ENCODE measurements around the gene CACNB3. TPM values are rescaled to one million over a fixed set of nuclear protein-coding genes. Genes with fewer than 3 reads are reported as not detected.

CACNB3 gene
- total RNA-seq, 1 donor from 2014 or later: 25.0 TPM

DNA sequence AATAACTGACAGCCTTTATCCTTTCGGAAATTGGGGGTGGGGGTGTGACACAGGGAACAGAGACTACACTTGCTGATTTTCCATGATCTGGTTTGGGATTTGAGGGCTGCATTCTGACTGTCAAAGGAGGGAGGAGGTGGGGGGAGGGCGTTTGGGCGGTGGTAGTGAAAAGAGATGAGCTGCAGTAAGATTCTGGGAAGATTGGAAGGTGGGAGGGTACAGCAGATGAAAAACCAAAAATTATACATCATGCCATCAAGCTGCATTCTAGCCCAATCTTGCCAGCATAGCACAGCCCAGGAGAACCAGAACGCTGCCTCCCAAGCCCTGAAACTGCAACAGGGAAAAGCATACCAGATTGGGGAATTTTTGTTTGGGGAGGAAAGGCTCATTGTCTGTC lies 45.0 kb downstream of the CACNB3 start:
- peak overlapping the region; percentile 79 for H3K4me3 ChIP-seq
- Mint-ChIP-seq H3K36me3 (peaks cover 16% of the 10 kb centered on the region), H3K4me3 (peak overlapping the region; percentile 97), H3K27me3 (ENCODE audit: insufficient read depth, low read depth) (peaks cover 10% of the 10 kb centered on the region), H3K4me1 (peaks cover 45% of the 10 kb centered on the region), H3K9me3 (peaks cover 2% of the 10 kb centered on the region), H3K27ac (peak overlapping the region; percentile 21)
- H3K4me2 ChIP-seq: peak overlapping the region; percentile 93
- peaks cover 24% of the 10 kb centered on the region for H4K20me1 ChIP-seq (ENCODE audit: low read depth)
- no peaks in the 10 kb centered on the region for H3K36me3 ChIP-seq
- no peak for DNase-seq (ENCODE audit: low spot score)
- no peak overlapping the region for H3K27ac ChIP-seq
- peaks cover 36% of the 10 kb centered on the region for H3K79me2 ChIP-seq (ENCODE audit: low read depth)
- no peak overlapping the region for H2AFZ ChIP-seq (replicated peaks)
- TF ChIP-seq, protein P1, sequence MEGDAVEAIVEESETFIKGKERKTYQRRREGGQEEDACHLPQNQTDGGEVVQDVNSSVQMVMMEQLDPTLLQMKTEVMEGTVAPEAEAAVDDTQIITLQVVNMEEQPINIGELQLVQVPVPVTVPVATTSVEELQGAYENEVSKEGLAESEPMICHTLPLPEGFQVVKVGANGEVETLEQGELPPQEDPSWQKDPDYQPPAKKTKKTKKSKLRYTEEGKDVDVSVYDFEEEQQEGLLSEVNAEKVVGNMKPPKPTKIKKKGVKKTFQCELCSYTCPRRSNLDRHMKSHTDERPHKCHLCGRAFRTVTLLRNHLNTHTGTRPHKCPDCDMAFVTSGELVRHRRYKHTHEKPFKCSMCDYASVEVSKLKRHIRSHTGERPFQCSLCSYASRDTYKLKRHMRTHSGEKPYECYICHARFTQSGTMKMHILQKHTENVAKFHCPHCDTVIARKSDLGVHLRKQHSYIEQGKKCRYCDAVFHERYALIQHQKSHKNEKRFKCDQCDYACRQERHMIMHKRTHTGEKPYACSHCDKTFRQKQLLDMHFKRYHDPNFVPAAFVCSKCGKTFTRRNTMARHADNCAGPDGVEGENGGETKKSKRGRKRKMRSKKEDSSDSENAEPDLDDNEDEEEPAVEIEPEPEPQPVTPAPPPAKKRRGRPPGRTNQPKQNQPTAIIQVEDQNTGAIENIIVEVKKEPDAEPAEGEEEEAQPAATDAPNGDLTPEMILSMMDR (IDR thresholded peaks at IDR 0.05): no peak
- TF ChIP-seq EZH2 (IDR thresholded peaks at IDR 0.05) (no peak), EZH2phosphoT487 (IDR thresholded peaks at IDR 0.05) (no peak)
- H3K27me3 ChIP-seq: no peaks in the 10 kb centered on the region
- H3K9me3 ChIP-seq (ENCODE audit: low read depth): no peaks in the 10 kb centered on the region
- peaks cover 12% of the 10 kb centered on the region for H3F3A ChIP-seq (ENCODE audit: low read depth)
- H3K9ac ChIP-seq: no peak overlapping the region
- H3K4me1 ChIP-seq: peaks cover 33% of the 10 kb centered on the region

DNA sequence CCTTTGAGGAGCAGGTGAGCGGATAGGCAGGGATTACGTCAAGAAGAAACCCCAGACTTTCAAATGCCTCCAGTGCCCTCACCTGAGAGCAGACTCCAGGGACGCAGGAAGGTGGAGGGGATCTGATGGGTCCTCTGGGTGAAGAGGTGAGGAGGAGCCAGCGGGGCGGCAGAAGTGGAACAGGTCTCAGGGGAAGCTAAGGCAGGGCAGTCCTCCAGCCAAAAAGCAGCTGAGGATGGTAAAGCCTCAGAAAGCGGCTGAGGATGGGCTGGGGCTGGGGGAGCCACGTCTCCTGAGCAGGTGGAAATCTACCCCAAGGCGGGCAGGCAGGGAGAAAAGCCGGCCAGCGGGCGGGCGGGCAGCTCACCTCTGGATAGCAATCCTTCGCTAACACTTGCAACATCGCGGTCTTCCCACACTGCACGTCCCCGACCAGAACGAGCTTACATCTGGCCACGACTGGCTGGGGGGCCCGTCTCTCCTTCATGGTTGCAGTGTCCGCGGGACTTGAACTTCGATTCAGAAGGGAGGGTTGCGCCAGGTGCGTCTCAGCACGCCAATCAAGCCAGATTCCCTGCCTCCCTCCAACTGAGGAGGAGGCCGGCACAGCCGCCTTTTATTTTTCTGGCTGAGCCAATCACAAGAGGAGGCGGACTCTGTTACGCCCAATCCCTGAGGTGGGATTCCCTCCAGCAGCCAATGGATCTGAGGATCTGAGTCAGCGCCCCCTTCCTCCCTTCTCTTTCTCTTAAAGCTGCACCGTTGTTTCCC lies 47.2 kb downstream of the CACNB3 start, which contains the start of gene RND1:
Gene RND1 (minus strand): TSS at position 590 of the 771 bp plus-strand sequence. CDS start 103 bp downstream, at position 487.
- H3K9me3 Mint-ChIP-seq: peaks cover 2% of the 10 kb centered on the region
- peak within 1 kb of the TSS; percentile 93 for H3K4me2 ChIP-seq
- DNase-seq (ENCODE audit: low spot score): peak; percentile 96
- no peaks in the 10 kb centered on the region for H3K36me3 ChIP-seq
- peak within 1 kb of the TSS; percentile 97 for H3K4me3 Mint-ChIP-seq
- peaks cover 12% of the 10 kb centered on the region for H3F3A ChIP-seq (ENCODE audit: low read depth)
- H3K27me3 Mint-ChIP-seq (ENCODE audit: insufficient read depth, low read depth): peaks cover 7% of the 10 kb centered on the region
- peaks cover 15% of the 10 kb centered on the region for H3K36me3 Mint-ChIP-seq
- H4K20me1 ChIP-seq (ENCODE audit: low read depth): peaks cover 24% of the 10 kb centered on the region
- peaks cover 45% of the 10 kb centered on the region for H3K4me1 Mint-ChIP-seq
- TF ChIP-seq EZH2phosphoT487 (IDR thresholded peaks at IDR 0.05): no peak
- TF ChIP-seq, protein P1 (IDR thresholded peaks at IDR 0.05): peak; percentile 32
- peak within 1 kb of the TSS; percentile 70 for H3K27ac Mint-ChIP-seq
- H3K4me3 ChIP-seq: peak within 1 kb of the TSS; percentile 79
- no peak within 1 kb of the TSS for H2AFZ ChIP-seq (replicated peaks)
- peaks cover 36% of the 10 kb centered on the region for H3K79me2 ChIP-seq (ENCODE audit: low read depth)
- peaks cover 33% of the 10 kb centered on the region for H3K4me1 ChIP-seq
- no peaks in the 10 kb centered on the region for H3K9me3 ChIP-seq (ENCODE audit: low read depth)
- H3K27me3 ChIP-seq: no peaks in the 10 kb centered on the region
- H3K27ac ChIP-seq: no peak within 1 kb of the TSS
- H3K9ac ChIP-seq: peak within 1 kb of the TSS; percentile 48

DNA sequence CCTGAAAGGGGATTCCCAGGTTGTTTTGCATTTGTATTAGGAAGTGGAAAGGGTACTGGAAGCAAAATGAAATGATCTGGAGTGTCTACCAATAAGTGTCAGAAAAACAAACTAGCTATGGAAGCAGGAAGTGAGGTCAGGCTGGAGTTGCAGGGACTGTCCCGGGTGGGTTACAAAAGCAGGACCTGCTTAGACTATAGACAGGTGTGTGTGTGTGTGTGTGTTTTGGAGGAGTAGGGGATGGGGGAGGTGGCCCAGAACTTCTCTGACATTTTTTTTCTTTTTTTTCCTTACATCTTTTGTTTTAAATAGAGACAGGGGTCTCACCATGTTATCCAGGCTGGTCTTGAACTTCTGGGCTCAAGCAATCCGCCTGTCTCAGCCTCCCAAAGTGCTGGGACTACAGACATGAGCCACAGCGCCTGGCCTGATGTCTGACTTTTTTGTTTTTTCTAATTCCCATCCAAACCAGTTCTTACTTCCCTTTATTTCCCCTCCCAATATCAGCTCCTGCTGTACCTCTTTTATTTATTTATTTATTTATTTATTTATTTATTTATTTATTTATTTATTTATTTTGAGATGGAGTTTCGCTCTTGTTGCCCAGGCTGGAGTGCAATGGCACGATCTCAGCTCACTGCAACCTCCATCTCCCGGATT lies 47.9 kb downstream of the CACNB3 start:
- no peak overlapping the region for H2AFZ ChIP-seq (replicated peaks)
- H3K27ac ChIP-seq: no peak overlapping the region

More for the DNA sequence above, 47.9 kb downstream of the CACNB3 start:
- no peak for DNase-seq (ENCODE audit: low spot score)
- peaks cover 24% of the 10 kb centered on the region for H4K20me1 ChIP-seq (ENCODE audit: low read depth)
- peak overlapping the region; percentile 18 for H3K27ac Mint-ChIP-seq
- no peaks in the 10 kb centered on the region for H3K9me3 ChIP-seq (ENCODE audit: low read depth)
- TF ChIP-seq EZH2 (IDR thresholded peaks at IDR 0.05) (no peak), EZH2phosphoT487 (IDR thresholded peaks at IDR 0.05) (no peak)
- TF ChIP-seq, protein P1 (IDR thresholded peaks at IDR 0.05): no peak
- peaks cover 9% of the 10 kb centered on the region for H3K36me3 Mint-ChIP-seq
- H3K4me2 ChIP-seq: peak overlapping the region; percentile 74
- H3K27me3 ChIP-seq: no peaks in the 10 kb centered on the region
- peaks cover 33% of the 10 kb centered on the region for H3K4me1 ChIP-seq
- H3K9me3 Mint-ChIP-seq: peaks cover 2% of the 10 kb centered on the region
- peak overlapping the region; percentile 97 for H3K4me3 Mint-ChIP-seq
- H3K27me3 Mint-ChIP-seq (ENCODE audit: insufficient read depth, low read depth): peaks cover 7% of the 10 kb centered on the region
- peak overlapping the region; percentile 79 for H3K4me3 ChIP-seq
- H3F3A ChIP-seq (ENCODE audit: low read depth): peaks cover 12% of the 10 kb centered on the region
- no peak overlapping the region for H3K9ac ChIP-seq
- H3K4me1 Mint-ChIP-seq: peaks cover 45% of the 10 kb centered on the region
- H3K36me3 ChIP-seq: no peaks in the 10 kb centered on the region
- H3K79me2 ChIP-seq (ENCODE audit: low read depth): peaks cover 36% of the 10 kb centered on the region

Data from neural progenitor cell (in vitro differentiated cells).